Right hindlimb (tissue), 1 donor: ENCODE measurements around the gene TMEM37.

Experiments
- DNase-seq: peaks from one replicate; pipeline ENCODE4 v3.0.0-alpha.2; 2018

TMEM37 gene

DNA sequence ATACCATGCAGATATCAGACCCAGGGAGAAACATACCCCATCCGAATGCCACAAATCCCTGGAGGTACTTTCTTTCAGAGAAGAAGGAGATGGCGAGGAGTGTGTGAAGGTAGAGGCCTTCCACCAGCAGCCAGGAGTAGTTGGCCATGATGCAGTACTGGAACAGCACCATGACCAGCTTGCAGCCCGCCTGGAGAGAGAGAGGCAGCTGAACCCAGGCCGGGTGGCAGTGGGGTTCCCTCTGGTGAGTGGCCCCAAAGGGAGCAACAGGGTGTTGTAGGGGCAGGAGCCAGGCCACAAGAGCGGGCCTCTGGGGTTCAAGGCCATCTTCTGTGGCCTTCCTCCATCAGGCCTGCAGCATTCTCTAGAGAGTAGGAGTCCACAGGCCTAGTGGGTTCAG, 30.2 kb downstream of the TMEM37 start:
- no peak for DNase-seq

DNA sequence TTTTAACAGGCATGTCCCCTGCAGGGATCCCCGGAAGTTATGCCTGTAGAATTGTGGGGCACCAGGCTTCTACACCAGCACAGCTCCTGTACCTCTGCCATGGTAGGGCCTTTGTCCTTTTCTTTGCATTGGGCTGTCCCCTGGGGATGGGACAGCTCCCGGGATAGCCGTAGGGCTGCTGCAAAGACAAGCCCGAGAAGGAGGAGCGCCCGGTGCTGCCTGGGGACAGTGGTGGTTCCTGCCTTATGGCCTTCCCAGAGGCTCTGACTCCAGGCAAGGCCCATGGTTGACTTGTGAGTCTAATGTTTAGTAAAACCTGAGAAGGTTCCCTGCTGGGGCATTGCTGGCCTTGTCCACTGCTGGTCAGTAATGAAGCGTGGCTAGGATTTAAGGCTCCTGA, 30.9 kb downstream of the TMEM37 start:
- DNase-seq = no peak

DNA sequence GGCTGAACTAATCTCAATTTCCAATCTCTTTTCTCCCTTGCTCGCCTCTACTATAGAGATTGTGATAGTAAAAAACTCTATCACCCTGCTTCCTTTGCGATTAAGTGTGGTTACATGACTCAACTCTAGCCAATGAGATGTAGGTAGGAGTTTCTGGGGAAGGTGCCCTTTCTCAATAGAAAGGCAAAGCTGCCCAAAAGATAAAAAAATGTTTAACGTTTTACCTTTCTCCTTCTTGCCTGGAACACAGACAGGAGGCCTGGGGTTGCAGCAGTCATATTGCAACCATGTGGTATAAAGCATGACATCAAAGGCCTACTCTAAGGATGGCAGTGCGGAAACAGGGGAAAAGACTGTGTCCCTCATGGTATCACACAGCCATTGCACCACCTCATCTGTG, 31.5 kb downstream of the TMEM37 start:
- DNase-seq = no peak

GRCh38 chr2:119463990-119464389, 32.3 kb downstream of the TMEM37 start:
- no peak for DNase-seq

GRCh38 chr2:119464981-119465380, 33.3 kb downstream of the TMEM37 start:
- no peak for DNase-seq

DNA sequence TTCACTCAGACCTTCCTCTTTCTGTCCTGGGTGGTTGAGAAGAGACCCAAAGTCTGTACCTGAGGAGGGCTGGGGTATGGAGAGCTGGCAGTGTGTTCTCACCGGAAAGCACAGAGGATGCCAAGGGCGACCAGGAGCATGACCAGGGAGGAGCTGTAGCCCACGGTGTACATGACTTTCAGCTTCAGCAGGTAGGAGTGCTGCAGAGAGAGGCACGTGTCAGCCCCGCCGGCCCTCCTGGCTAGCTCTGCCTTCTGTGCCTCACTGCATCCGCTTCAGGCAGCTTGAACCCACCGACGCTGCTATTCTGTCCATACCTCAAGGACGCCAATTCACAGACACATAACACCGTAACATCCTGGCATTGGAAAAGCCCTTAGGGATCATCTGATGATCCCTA, 34.0 kb downstream of the TMEM37 start:
- no peak for DNase-seq

DNA sequence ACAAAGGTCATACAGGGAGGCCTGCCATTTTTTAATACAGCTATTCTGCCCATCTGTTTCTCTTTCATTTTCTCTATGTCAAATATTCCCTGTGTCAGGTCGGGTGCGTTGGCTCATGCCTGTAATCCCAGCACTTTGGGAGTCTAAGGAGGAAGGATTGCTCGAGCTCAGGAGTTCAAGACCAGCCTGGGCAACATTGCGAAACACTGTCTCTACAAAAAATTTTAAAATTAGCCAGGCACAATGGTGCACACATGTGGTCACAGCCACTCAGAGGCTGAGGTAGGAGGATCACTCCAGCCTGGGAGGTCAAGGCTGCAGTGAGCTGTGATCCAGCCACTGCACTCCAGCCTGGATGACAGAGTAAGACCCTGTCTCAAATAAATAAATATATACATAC, 34.7 kb downstream of the TMEM37 start:
- no peak for DNase-seq

DNA sequence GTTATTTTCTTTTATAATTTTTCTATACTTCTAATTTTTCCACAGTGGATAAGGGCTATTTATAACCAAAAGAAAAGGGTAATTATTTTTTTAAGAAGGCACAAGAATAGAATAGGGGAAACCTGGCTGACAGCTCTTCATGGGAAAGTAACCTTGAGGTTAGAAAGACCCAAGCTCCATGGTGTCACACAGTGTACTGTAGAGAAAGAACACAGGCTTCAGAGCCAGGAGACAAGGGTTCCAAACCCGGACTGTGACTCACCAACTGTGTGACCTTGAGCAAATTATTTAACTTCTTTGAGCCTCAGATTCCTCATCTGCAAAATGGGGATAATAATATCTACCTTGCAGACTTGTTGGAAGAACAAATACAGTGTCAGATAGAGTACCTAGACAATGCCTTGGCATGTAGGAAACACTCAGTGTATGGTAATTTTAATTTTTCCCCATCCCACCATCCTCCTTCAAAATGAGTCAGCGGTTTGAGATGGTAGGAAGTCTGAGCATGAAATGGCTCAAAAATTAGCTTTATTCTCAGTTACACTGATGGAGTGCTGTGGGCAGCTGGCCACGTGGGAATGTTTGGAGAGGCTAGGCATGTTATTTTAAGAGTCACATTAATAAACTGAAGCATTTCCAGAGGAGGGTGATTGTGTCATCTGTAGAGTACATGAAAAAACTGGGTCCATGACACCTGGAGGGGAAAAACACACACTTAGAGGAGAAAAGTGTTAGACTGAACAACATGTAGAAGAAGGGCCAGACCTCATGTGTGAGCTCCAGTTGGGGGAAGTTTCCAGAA, 36.7 kb downstream of the TMEM37 start:
- no peak for DNase-seq

GRCh38 chr2:119469131-119469530, 37.5 kb downstream of the TMEM37 start:
- DNase-seq = no peak

DNA sequence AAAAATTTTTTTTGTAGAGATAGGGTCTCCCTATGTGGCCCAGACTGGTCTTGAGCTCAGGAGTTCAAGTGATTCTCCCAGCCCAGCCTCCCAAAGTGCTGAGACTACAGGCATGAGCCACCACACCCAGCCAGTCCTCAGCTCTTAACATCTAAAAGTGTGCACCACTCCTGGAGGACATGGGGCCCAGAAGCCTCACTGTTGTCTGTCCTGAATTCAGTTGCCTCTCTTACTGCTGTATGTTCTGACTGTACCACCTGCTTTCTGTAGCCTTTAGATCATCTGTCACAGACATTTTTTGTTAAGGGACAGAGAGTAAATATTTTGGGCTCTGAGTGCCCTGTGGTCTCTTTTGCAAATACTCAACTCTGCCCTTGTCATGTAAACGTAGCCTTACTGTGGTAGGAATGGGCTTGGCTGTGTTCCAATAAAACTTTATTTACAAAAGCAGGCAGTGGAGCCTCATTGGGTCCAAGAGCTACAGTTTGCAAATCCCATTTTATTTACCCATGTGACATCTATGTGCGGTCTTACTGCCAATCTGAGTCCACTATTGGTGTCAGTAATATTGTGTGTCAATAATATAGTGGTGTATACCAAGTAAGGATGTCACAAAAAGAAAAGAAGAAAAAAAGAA, 38.1 kb downstream of the TMEM37 start:
- DNase-seq = no peak

- DNase-seq = no peak
Observed at GRCh38 chr2:119472749-119473148, 41.1 kb downstream of the TMEM37 start.

GRCh38 chr2:119473621-119474370, 42.1 kb downstream of the TMEM37 start:
- DNase-seq = no peak

- DNase-seq = no peak
Observed at GRCh38 chr2:119474371-119475224, 42.9 kb downstream of the TMEM37 start.

DNA sequence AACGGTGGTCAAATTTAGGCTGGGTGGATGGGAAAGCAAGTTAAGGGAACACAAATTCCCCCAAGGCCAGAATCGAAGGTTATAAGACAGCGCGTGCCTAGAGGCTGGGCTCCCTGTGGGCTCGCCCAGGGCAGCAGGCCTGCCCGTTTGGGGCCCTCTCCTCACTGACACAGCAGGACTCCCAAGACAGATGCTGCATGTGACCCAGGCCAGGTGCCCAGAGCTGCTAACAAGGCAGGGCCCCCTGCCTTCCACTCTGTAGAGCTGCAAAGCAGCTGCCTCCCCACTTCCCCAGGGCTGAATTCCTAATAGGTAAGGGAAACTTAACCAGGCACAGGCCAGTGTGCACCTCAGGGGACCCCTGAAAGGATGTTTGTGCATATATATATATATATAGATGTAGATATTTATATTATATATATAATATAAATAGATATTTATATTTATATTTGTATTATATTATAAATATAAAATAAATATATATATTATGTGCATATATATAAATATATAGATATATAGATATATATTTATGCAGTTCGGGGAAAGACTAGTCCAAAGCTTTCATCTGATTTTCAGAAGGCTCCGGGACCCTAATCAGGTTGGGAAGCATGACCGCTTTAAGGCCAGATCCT, 43.7 kb downstream of the TMEM37 start:
- no peak for DNase-seq

DNA sequence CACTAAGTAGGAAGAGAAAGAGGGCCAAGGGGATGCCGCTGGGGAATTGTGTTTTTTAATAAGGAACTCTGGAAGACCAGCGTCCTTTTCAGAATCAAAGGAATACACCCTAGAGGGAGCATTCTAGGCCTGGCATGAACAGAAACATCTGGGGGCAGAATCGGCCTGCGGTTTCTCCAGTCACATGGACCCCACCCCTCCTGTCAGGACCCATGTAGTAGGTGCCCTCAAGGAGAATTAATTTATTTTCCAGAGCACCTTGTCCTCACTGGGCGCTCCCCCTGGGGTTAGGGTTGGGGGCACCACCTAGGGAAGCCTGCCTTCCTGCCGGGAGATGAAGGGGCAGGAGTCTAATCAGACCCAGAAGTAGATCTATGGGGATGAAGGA, 44.2 kb downstream of the TMEM37 start:
- no peak for DNase-seq

- DNase-seq = peak; percentile 65
Observed at GRCh38 chr2:119476301-119477112, 44.9 kb downstream of the TMEM37 start.

DNA sequence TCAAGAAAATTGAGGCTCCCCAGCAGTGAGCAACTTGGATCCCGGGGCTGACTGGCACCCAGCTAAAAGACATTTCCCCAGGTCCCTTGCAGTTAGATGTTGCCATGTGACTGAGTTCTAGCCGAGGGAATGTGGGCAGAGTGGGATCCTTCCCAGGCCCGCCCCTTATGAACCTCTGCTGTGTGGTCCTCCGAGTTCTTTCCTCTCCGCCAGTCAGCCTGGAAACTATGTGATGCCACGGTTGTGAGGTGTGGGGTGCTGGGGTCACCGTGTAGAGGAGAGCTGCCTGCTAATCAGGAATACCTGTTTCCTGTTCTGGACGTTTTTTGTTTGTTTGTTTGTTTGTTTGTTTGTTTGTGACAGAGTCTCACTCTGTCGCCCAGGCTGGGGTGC, 45.5 kb downstream of the TMEM37 start:
- DNase-seq = no peak

- no peak for DNase-seq
Observed at GRCh38 chr2:119478188-119478977, 46.7 kb downstream of the TMEM37 start.

- DNase-seq = no peak
Observed at GRCh38 chr2:119478978-119479295, 47.3 kb downstream of the TMEM37 start.

DNA sequence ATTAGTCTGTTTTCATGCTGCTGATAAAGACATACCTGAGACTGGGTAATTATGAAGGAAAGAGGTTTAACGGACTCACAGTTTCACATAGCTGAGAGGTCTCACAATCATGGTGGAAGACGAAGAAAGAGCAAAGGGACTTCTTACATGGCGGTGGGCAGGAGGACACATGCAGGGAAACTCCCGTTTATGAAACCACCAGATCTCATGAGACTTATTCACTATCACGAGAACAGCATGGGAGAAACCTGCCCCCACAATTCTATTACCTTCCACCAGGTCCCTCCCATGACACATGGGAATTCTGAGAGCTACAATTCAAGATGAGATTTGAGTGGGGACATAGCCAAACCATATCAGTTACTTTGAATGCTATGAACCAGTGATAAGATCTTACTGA, 48.5 kb downstream of the TMEM37 start:
- no peak for DNase-seq

DNA sequence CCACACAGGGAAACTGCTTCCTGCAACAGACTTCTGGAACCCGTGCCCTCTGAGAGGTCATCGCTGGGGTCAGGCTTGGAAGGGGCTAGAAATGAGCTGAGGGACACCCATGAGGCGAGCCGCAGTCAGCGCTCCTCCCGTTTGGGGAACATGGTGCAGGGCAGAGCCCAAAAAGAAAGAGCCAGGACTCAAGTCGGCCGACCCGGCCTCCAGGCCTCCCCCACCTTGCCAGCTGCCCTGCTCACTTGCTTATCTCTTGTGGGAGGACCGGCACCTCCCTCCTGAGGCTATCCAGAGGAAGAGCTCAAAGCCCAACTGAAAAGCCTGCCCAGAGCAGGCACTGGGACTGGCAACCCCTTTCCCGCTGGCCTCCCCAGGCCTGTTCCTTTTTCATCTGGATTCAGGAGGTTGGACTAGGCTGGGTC, 49.1 kb downstream of the TMEM37 start:
- no peak for DNase-seq
